Loucy (cell line): Measurements from ENCODE around the gene ETHE1.

Source experiments
- H2AFZ ChIP-seq: fragments of 200-600 bp; sonication (generic); 2 replicates; pipeline ENCODE4 v1.6.0; 2016; ENCODE audit warnings: antibody characterized with exemption, mild to moderate bottlenecking, low read length, moderate library complexity
- H3F3A ChIP-seq: fragments of 200-600 bp; 2 replicates; pipeline ENCODE4 v1.6.0; 2016; ENCODE audit warnings: antibody characterized with exemption, low read depth, mild to moderate bottlenecking
- H3K27me3 ChIP-seq: fragments of 200-600 bp; sonication (generic); 2 replicates; pipeline ENCODE4 v1.6.1; 2014; ENCODE audit warnings: low read length, mild to moderate bottlenecking; ENCODE audit not compliant: insufficient read depth, poor library complexity, severe bottlenecking
- H3K36me3 ChIP-seq: fragments of 200-600 bp; sonication (generic); 2 replicates; pipeline ENCODE4 v1.6.1; 2016; ENCODE audit warnings: low read length; ENCODE audit not compliant: insufficient read depth
- H3K4me1 ChIP-seq: fragments of 200-600 bp; sonication (generic); 2 replicates; pipeline ENCODE4 v1.5.1; 2014; ENCODE audit warnings: low read length, mild to moderate bottlenecking; ENCODE audit not compliant: insufficient read depth, poor library complexity, severe bottlenecking
- H3K4me2 ChIP-seq: fragments of 200-600 bp; sonication (generic); 2 replicates; pipeline ENCODE4 v1.6.0; 2014; ENCODE audit warnings: antibody characterized with exemption, low read length, low read depth, mild to moderate bottlenecking; ENCODE audit not compliant: poor library complexity, severe bottlenecking
- H3K4me3 ChIP-seq: fragments of 200-600 bp; sonication (generic); 2 replicates; pipeline ENCODE4 v1.5.1; 2014; ENCODE audit warnings: low read length, mild to moderate bottlenecking, mixed read lengths; ENCODE audit not compliant: poor library complexity, severe bottlenecking
- H3K79me2 ChIP-seq: fragments of 200-600 bp; sonication (generic); 2 replicates; pipeline ENCODE4 v1.6.1; 2014; ENCODE audit warnings: low read length; ENCODE audit not compliant: insufficient read depth
- H3K9ac ChIP-seq: fragments of 200-600 bp; sonication (generic); 2 replicates; pipeline ENCODE4 v1.6.0; 2014; ENCODE audit warnings: mild to moderate bottlenecking, low read depth, low read length, moderate library complexity; ENCODE audit not compliant: poor library complexity, severe bottlenecking
- H3K9me2 ChIP-seq: fragments of 200-600 bp; sonication (generic); replicated peaks from 2 replicates; pipeline ENCODE4 v1.6.1; 2016; ENCODE audit warnings: low read depth, low read length, mixed read lengths
- H3K9me3 ChIP-seq: fragments of 200-600 bp; sonication (generic); 2 replicates; pipeline ENCODE4 v1.6.1; 2014; ENCODE audit warnings: mild to moderate bottlenecking, antibody characterized with exemption, low read length, low read depth; ENCODE audit not compliant: insufficient read depth
- H4K20me1 ChIP-seq: fragments of 200-600 bp; sonication (generic); 2 replicates; pipeline ENCODE4 v1.6.0; 2014; ENCODE audit warnings: antibody characterized with exemption, low read length, mild to moderate bottlenecking; ENCODE audit not compliant: insufficient read depth, poor library complexity, severe bottlenecking
- EZH2phosphoT487 ChIP-seq: fragments of 200-600 bp; IDR thresholded peaks from 2 replicates; pipeline ENCODE4 v1.6.1; 2018; ENCODE audit warnings: antibody characterized with exemption, mild to moderate bottlenecking, moderate library complexity, borderline replicate concordance
- TF ChIP-seq, protein P1 (sequence below): fragments of 200-600 bp; sonication (generic); conservative IDR thresholded peaks from 2 replicates; pipeline ENCODE4 v1.5.1; 2014; ENCODE audit warnings: mild to moderate bottlenecking, antibody characterized with exemption, low read length

Gene ETHE1

DNA sequence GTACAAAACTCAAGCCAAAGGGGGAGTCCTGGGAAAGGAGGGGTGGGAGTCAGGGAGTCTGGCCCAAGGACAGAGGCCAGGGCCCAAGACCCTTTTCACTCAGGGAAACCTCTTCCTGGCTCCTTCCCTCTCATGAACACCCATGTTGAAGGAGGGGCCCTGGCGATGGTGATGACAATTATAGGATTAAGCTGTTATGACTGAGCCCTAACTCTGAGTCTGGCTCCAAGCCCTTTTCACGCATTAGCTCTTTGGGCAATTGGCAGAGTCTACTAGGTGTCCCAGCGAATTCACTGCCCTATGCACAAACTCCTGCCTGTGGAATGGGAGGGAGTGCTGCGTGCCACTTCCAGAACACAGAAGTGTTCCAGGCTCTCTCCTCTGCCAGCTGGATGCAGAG lies 26.7 kb upstream of the ETHE1 start:
- H3K4me1 ChIP-seq: no peaks in the 10 kb centered on the region
- H3K4me3 ChIP-seq: no peak overlapping the region
- H3K4me2 ChIP-seq: no peak overlapping the region
- no peaks in the 10 kb centered on the region for H4K20me1 ChIP-seq
- H3K9me3 ChIP-seq: no peaks in the 10 kb centered on the region
- H3F3A ChIP-seq: no peaks in the 10 kb centered on the region
- no peaks in the 10 kb centered on the region for H3K9me2 ChIP-seq
- TF ChIP-seq EZH2phosphoT487: no peak
- TF ChIP-seq, protein P1, sequence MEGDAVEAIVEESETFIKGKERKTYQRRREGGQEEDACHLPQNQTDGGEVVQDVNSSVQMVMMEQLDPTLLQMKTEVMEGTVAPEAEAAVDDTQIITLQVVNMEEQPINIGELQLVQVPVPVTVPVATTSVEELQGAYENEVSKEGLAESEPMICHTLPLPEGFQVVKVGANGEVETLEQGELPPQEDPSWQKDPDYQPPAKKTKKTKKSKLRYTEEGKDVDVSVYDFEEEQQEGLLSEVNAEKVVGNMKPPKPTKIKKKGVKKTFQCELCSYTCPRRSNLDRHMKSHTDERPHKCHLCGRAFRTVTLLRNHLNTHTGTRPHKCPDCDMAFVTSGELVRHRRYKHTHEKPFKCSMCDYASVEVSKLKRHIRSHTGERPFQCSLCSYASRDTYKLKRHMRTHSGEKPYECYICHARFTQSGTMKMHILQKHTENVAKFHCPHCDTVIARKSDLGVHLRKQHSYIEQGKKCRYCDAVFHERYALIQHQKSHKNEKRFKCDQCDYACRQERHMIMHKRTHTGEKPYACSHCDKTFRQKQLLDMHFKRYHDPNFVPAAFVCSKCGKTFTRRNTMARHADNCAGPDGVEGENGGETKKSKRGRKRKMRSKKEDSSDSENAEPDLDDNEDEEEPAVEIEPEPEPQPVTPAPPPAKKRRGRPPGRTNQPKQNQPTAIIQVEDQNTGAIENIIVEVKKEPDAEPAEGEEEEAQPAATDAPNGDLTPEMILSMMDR: no peak
- no peaks in the 10 kb centered on the region for H3K27me3 ChIP-seq
- no peak overlapping the region for H2AFZ ChIP-seq
- H3K9ac ChIP-seq: no peak overlapping the region
- H3K79me2 ChIP-seq: 0 out of 2 replicates have a peak, but pooled peaks cover 5% of the 10 kb centered on the region
- peaks cover 58% of the 10 kb centered on the region; the same call in 1 of the 2 replicates for H3K36me3 ChIP-seq

DNA sequence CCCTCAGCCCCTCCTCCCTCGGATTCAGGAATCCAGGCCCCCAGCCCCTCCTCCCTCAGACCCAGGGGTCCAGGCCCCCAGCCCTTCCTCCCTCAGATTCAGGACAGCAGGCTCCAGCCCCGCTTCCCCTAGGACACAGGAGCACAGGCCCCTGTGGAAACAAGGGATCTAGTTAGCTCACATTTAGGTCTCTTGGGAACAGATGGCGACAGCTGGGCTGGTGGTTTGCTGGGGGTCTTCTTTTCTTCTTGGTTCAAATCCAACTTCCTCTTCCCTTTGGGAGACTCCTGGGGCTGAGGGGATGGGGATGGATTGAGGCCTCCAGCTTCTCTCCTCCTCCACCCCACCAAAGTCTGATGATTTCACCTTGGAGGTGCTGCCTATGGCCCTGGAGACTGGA lies 25.6 kb upstream of the ETHE1 start:
- Histone ChIP-seq H3K79me2 (0 out of 2 replicates have a peak, but pooled peaks cover 5% of the 10 kb centered on the region), H3K4me2 (no peak overlapping the region), H3K27me3 (no peaks in the 10 kb centered on the region), H3F3A (no peaks in the 10 kb centered on the region), H3K4me1 (no peaks in the 10 kb centered on the region), H3K9me3 (no peaks in the 10 kb centered on the region), H3K9ac (no peak overlapping the region), H2AFZ (no peak overlapping the region), H3K36me3 (peaks cover 55% of the 10 kb centered on the region; the same call in 1 of the 2 replicates), H3K9me2 (no peaks in the 10 kb centered on the region), H4K20me1 (no peaks in the 10 kb centered on the region), H3K4me3 (no peak overlapping the region)
- TF ChIP-seq, protein P1: no peak
- no peak for TF ChIP-seq EZH2phosphoT487

DNA sequence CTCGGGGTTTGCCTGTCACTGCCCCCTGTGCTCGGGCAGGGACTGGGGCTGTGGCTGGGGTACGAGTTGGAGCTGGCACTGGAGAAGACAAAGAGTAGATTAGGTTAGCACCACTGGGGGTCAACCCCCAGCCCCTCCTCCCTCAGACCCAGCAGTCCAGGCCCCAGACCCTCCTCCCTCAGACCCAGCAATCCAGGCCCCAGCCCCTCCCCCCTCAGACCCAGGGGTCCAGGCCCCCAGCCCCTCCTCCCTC lies 25.1 kb upstream of the ETHE1 start:
- Histone ChIP-seq H3K9me3 (no peaks in the 10 kb centered on the region), H3K9me2 (no peaks in the 10 kb centered on the region), H3K4me1 (no peaks in the 10 kb centered on the region), H3K4me2 (no peak overlapping the region), H3K9ac (no peak overlapping the region), H3K36me3 (peaks cover 55% of the 10 kb centered on the region; the same call in 1 of the 2 replicates), H3K79me2 (0 out of 2 replicates have a peak, but pooled peaks cover 5% of the 10 kb centered on the region), H3K4me3 (no peak overlapping the region), H3K27me3 (no peaks in the 10 kb centered on the region), H2AFZ (no peak overlapping the region), H3F3A (no peaks in the 10 kb centered on the region), H4K20me1 (no peaks in the 10 kb centered on the region)
- TF ChIP-seq EZH2phosphoT487: no peak
- TF ChIP-seq, protein P1: no peak
